Breast epithelium (tissue), 3 donors: ENCODE measurements around the gene CS.

ENCODE experiments used
- POLR2A ChIP-seq: fragments of 450-650 bp; IDR thresholded peaks from one replicate; pipeline ENCODE4 v1.6.1; 2016; ENCODE audit warnings: antibody characterized with exemption, mild to moderate bottlenecking, moderate library complexity
- POLR2AphosphoS5 ChIP-seq, 3 donors: sonication (generic); formaldehyde crosslinking; IDR thresholded peaks; one replicate each; pipeline ENCODE4 v1.6.1; 2017; ENCODE audit warnings: antibody characterized with exemption in 3 of 3
- TF ChIP-seq, protein P1 (sequence below), 3 donors: fragments of 450-650 bp; IDR thresholded peaks; one replicate each; pipeline ENCODE4 v1.5.1; 2016 to 2017; ENCODE audit warnings: antibody characterized with exemption in 3 of 3, mild to moderate bottlenecking in 3 of 3, moderate library complexity in 3 of 3

DNA sequence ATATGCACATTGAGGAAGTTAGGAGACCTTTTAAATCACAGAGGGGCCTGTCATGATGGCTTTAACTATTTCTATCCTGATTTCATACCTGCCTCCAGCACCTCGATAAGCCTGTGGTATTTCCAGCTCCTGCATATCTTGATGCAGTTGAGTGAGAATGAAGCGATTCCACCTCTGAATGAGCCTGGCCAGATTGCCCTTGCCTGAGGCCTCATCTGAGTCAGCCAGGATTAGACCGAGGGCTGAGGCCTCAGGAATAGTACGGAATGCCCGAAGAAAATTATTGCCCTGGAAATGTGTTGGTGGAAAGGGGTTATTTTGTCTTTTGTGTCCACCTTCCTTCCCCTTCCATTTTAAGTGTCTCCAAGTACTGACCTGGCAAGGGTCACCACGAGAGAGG, 24.1 kb upstream of the CS start:
- TF ChIP-seq, protein P1, sequence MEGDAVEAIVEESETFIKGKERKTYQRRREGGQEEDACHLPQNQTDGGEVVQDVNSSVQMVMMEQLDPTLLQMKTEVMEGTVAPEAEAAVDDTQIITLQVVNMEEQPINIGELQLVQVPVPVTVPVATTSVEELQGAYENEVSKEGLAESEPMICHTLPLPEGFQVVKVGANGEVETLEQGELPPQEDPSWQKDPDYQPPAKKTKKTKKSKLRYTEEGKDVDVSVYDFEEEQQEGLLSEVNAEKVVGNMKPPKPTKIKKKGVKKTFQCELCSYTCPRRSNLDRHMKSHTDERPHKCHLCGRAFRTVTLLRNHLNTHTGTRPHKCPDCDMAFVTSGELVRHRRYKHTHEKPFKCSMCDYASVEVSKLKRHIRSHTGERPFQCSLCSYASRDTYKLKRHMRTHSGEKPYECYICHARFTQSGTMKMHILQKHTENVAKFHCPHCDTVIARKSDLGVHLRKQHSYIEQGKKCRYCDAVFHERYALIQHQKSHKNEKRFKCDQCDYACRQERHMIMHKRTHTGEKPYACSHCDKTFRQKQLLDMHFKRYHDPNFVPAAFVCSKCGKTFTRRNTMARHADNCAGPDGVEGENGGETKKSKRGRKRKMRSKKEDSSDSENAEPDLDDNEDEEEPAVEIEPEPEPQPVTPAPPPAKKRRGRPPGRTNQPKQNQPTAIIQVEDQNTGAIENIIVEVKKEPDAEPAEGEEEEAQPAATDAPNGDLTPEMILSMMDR (IDR thresholded peaks at IDR 0.05): no peak
- TF ChIP-seq POLR2AphosphoS5 (IDR thresholded peaks at IDR 0.05) (no peak), POLR2A (no peak)
